ENCODE results near the gene HECA.

- TF ChIP-seq EZH2phosphoT487 (IDR thresholded peaks at IDR 0.05; ENCODE audit: insufficient read depth, low read depth) (no peak), EZH2 (IDR thresholded peaks at IDR 0.05; ENCODE audit: insufficient read depth, poor library complexity, severe bottlenecking) (no peak)
Measured at GRCh38 chr6:139145661-139146060, 10.8 kb downstream of the HECA start.
